Neuronal stem cell (in vitro differentiated cells): ENCODE data around the gene TRAF5.

ENCODE experiments used
- DNase-seq: peaks from one replicate; pipeline ENCODE4 v3.0.0-alpha.2; 2013; ENCODE audit warnings: low spot score
- H2AFZ ChIP-seq: one replicate; pipeline ENCODE4 v1.6.1; 2013; ENCODE audit warnings: mild to moderate bottlenecking, low read length, inconsistent platforms
- H2AK5ac ChIP-seq: 2 replicates; pipeline ENCODE4 v1.6.1; 2013; ENCODE audit warnings: low read depth, mild to moderate bottlenecking, inconsistent platforms, low read length, moderate library complexity, mixed read lengths
- H2BK120ac ChIP-seq: 2 replicates; pipeline ENCODE4 v1.6.1; 2013; ENCODE audit warnings: low read depth, mild to moderate bottlenecking, inconsistent platforms, low read length, moderate library complexity, mixed read lengths
- H2BK12ac ChIP-seq: one replicate; pipeline ENCODE4 v1.6.1; 2013; ENCODE audit warnings: low read length, inconsistent platforms
- H2BK15ac ChIP-seq: 2 replicates; pipeline ENCODE4 v1.6.1; 2013; ENCODE audit warnings: mild to moderate bottlenecking, low read length, inconsistent platforms, mixed read lengths
- H2BK5ac ChIP-seq: one replicate; pipeline ENCODE4 v1.6.1; 2013; ENCODE audit warnings: inconsistent platforms, mild to moderate bottlenecking, low read length, moderate library complexity
- H3K14ac ChIP-seq: one replicate; pipeline ENCODE4 v1.6.1; 2013; ENCODE audit warnings: low read length, inconsistent platforms
- H3K18ac ChIP-seq: 2 replicates; pipeline ENCODE4 v1.6.1; 2013; ENCODE audit warnings: low read length, inconsistent platforms
- H3K23ac ChIP-seq: 2 replicates; pipeline ENCODE4 v1.6.1; 2013; ENCODE audit warnings: low read depth, mild to moderate bottlenecking, mixed read lengths, low read length, inconsistent platforms; ENCODE audit not compliant: poor library complexity
- H3K27ac ChIP-seq: replicated peaks from 3 replicates; pipeline ENCODE4 v1.5.1; 2013; ENCODE audit warnings: low read length, inconsistent platforms
- H3K27me3 ChIP-seq, 3 experiments: 2 replicates each; pipeline ENCODE4 v1.6.1; 2013; ENCODE audit warnings: low read length in 3 of 3, mild to moderate bottlenecking in 2 of 3, inconsistent platforms in 1 of 3, low read depth in 1 of 3, mixed read lengths in 1 of 3, moderate library complexity in 1 of 3; ENCODE audit not compliant: control insufficient read depth in 3 of 3, insufficient read depth in 3 of 3
- H3K36me3 ChIP-seq, 2 donors: replicated peaks in 1 of 2; 2 replicates each; pipeline ENCODE4 v1.6.1; 2013; ENCODE audit warnings: low read length in 2 of 2; ENCODE audit not compliant: control insufficient read depth in 2 of 2, insufficient read depth in 2 of 2
- H3K4ac ChIP-seq: 2 replicates; pipeline ENCODE4 v1.6.1; 2013; ENCODE audit warnings: inconsistent platforms, mild to moderate bottlenecking, low read length, moderate library complexity
- H3K4me1 ChIP-seq, 2 donors: 1 replicate in 1 of 2; 2 replicates in 1 of 2; pipeline ENCODE4 v1.6.1; 2013; ENCODE audit warnings: low read length in 2 of 2, low read depth in 1 of 2; ENCODE audit not compliant: control insufficient read depth in 2 of 2, insufficient read depth in 1 of 2
- H3K4me2 ChIP-seq: one replicate; pipeline ENCODE4 v1.6.1; 2013; ENCODE audit warnings: mild to moderate bottlenecking, low read length, inconsistent platforms; ENCODE audit not compliant: insufficient read depth, poor library complexity, severe bottlenecking
- H3K4me3 ChIP-seq, 2 donors: 2 replicates each; pipeline ENCODE4 v1.5.1; 2013; ENCODE audit warnings: low read length in 2 of 2, mild to moderate bottlenecking in 2 of 2, inconsistent platforms in 1 of 2, moderate library complexity in 1 of 2
- H3K79me1 ChIP-seq: one replicate; pipeline ENCODE4 v1.6.1; 2013; ENCODE audit warnings: low read depth, mild to moderate bottlenecking, inconsistent platforms, low read length, moderate library complexity
- H3K9ac ChIP-seq: one replicate; pipeline ENCODE4 v1.6.1; 2013; ENCODE audit warnings: mild to moderate bottlenecking, low read depth, low read length, inconsistent platforms; ENCODE audit not compliant: poor library complexity
- H3K9me3 ChIP-seq, 2 donors: replicated peaks in 1 of 2; 2 replicates each; pipeline versions ENCODE3 to v1.6.1; 2013; ENCODE audit warnings: low read length in 2 of 2, mild to moderate bottlenecking in 2 of 2, inconsistent platforms in 1 of 2, low read depth in 1 of 2, mixed read lengths in 1 of 2, moderate library complexity in 1 of 2; ENCODE audit not compliant: control insufficient read depth in 2 of 2, insufficient read depth in 1 of 2
- H4K8ac ChIP-seq: one replicate; pipeline ENCODE4 v1.6.1; 2013; ENCODE audit warnings: low read depth, mild to moderate bottlenecking, inconsistent platforms, low read length, moderate library complexity
- H4K91ac ChIP-seq: one replicate; pipeline ENCODE4 v1.6.1; 2013; ENCODE audit warnings: low read length, low read depth, mild to moderate bottlenecking, inconsistent platforms; ENCODE audit not compliant: poor library complexity
- WGBS, 2 donors: extraction: QIAGEN DNeasy Blood & Tissue Kit; methylation state at CpG; one replicate each; pipeline ENCODE4 v1.1.7; 2013; ENCODE audit warnings: missing lambda C conversion rate in 2 of 2, mixed read lengths in 1 of 2; ENCODE audit not compliant: insufficient read length in 2 of 2, insufficient replicate concordance in 1 of 2; ENCODE audit errors: extremely low coverage in 2 of 2; 5-methylcytosine and 5-hydroxymethylcytosine counted together

The TRAF5 gene

DNA sequence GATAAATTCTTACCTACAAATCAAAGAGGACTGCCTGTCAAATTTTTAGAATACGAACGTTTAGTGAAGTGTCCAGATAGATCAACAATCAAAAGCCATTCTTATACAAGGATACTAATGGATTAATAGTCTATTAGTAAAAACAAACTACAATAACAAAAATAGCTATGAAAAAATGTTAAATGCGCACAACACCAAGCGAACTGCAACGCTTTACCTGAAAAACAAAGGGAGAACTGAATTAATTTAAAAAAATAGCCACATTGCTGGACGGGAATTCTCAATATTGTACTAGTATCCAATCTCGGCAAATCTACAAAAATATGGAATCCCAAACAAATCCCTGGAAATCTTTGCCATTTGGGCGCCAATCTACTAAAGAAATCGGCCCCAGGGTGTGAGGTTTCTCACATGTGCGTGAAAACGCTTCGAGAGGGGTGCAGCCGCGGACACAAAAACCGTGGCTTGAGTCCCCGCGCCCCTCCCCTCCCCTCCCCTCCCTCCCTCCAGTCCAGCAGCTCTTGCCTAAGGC lies 55.6 kb downstream of the TRAF5 start:
- Histone ChIP-seq H3K4me3 (peak overlapping the region in 1 of 2 donors; percentile 96), H2BK120ac (no peak overlapping the region), H2AK5ac (no peak overlapping the region), H3K36me3 (peaks cover 0 to 3% of the 10 kb centered on the region in 2 donors), H3K23ac (peak overlapping the region; percentile 99), H2AFZ (peak overlapping the region; percentile 95), H3K4me1 (peaks cover 0 to 2% of the 10 kb centered on the region in 2 donors), H3K18ac (peak overlapping the region; percentile 80), H2BK5ac (peak overlapping the region; percentile 75), H4K91ac (no peak overlapping the region), H3K4me2 (peak overlapping the region; percentile 66), H3K9ac (no peak overlapping the region), H3K4ac (no peak overlapping the region), H3K14ac (no peak overlapping the region), H3K79me1 (no peaks in the 10 kb centered on the region), H3K27ac (no peak overlapping the region), H2BK15ac (no peak overlapping the region), H3K9me3 (no peaks in the 10 kb centered on the region), H2BK12ac (no peak overlapping the region), H4K8ac (no peak overlapping the region), H3K27me3 (no peaks in the 10 kb centered on the region)
- no peak for DNase-seq
- no CpG with 5 or more reads among the region's 17 CpGs for WGBS, 2 donors

DNA sequence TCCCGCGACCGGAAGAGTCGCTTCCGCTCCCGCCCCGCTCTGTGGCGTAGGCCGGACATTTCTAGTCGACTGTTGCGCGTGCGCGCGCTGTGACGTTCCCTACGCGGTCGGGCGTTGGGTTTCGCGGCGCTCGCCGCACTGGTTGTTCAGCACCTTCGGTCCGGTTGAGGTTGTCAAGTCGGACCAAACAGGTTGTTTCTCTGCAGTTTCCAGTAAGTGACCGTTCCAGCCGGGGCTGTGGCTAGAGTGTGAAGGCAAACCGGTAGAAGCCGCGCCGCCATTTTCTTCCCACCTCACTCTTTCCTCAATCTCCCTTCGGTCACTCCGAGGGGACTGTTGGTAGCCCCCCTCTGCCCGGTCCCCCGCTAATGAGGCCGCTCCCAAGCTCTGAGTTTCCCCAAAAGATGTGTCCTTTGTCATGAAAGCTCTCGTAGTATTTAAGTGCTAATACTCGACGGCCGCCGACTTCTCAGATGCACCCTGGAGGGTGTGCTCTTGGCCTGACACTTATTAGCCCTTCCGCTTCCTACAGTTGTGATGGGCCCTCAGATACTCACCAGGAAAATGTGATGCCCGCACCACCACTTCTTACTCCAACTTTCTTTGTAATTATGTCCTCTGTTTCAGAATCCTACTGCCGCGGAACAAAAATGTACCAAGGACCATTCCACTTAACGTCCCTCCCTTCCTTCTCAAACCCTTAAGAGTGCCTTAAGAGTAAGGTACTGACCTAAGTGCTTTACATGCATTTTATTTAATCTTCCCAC lies 56.3 kb downstream of the TRAF5 start:
- Histone ChIP-seq H2BK12ac (peak overlapping the region; percentile 49), H3K23ac (peak overlapping the region; percentile 99), H2BK5ac (peak overlapping the region; percentile 75), H4K8ac (peak overlapping the region; percentile 17), H3K27ac (peak overlapping the region; percentile 97), H3K9me3 (no peaks in the 10 kb centered on the region), H2AK5ac (no peak overlapping the region), H3K4me1 (no peaks in the 10 kb centered on the region), H3K36me3 (peaks cover 0 to 3% of the 10 kb centered on the region in 2 donors), H3K9ac (peak overlapping the region; percentile 81), H3K79me1 (no peaks in the 10 kb centered on the region), H3K4ac (no peak overlapping the region), H2AFZ (peak overlapping the region; percentile 95), H2BK15ac (no peak overlapping the region), H3K18ac (peak overlapping the region; percentile 95), H3K4me2 (peak overlapping the region; percentile 67), H4K91ac (no peak overlapping the region), H3K14ac (peak overlapping the region; percentile 94), H3K4me3 (peak overlapping the region; percentile 90 to 96), H2BK120ac (no peak overlapping the region), H3K27me3 (no peaks in the 10 kb centered on the region)
- DNase-seq: peak; percentile 86
- no CpG with 5 or more reads among the region's 49 CpGs for WGBS, 2 donors

DNA sequence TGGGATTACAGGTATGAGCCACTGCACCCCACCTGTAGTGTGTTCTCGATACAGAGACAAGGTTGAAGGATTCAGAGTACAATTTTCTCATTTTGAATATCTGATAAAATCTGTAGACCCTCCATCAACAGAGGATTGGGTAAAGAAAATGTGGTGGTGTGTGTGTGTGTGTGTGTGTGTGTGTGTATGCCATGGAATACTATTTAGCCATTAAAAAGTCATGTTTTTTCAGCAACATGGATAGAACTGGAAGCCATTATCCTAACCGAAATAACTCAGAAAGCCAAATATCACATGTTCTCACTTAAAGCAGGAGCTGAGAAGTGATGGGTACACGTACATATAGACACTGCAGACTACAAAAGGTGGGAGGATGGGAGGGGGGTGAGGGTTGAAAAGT lies 57.9 kb downstream of the TRAF5 start:
- Histone ChIP-seq H2BK5ac (no peak overlapping the region), H2BK12ac (no peak overlapping the region), H4K91ac (no peak overlapping the region), H3K9me3 (no peaks in the 10 kb centered on the region), H3K23ac (no peak overlapping the region), H2AFZ (no peak overlapping the region), H3K79me1 (no peaks in the 10 kb centered on the region), H2AK5ac (no peak overlapping the region), H3K4me2 (no peak overlapping the region), H3K4me1 (no peaks in the 10 kb centered on the region), H3K36me3 (peaks cover 0 to 3% of the 10 kb centered on the region in 2 donors), H3K27me3 (no peaks in the 10 kb centered on the region), H3K27ac (no peak overlapping the region), H3K9ac (no peak overlapping the region), H3K4me3 (no peak overlapping the region), H3K14ac (no peak overlapping the region), H2BK120ac (no peak overlapping the region), H3K4ac (no peak overlapping the region), H3K18ac (no peak overlapping the region), H2BK15ac (no peak overlapping the region), H4K8ac (no peak overlapping the region)
- no CpG with 5 or more reads among the region's 3 CpGs for WGBS, 2 donors
- no peak for DNase-seq

DNA sequence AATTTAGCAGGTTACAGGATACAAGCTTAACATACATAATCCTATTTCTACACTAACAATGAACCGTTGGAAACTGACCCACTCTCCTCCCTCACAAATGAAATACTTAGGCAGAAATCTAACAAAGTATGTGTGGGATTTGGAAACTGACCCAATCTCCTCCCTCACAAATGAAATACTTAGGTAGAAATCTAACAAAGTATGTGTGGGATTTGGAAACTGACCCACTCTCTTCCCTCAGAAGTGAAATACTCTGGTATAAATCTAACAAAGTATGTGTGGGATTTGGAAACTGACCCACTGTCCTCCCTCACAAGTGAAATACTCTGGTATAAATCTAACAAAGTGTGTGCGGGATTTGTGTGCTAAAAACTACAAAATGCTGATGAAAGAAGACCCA lies 60.3 kb downstream of the TRAF5 start:
- Histone ChIP-seq H2BK15ac (no peak overlapping the region), H2AFZ (no peak overlapping the region), H3K27ac (no peak overlapping the region), H2AK5ac (no peak overlapping the region), H3K27me3 (no peaks in the 10 kb centered on the region), H3K23ac (no peak overlapping the region), H4K8ac (no peak overlapping the region), H2BK5ac (no peak overlapping the region), H3K4me3 (no peak overlapping the region), H3K9ac (no peak overlapping the region), H2BK12ac (no peak overlapping the region), H3K4ac (no peak overlapping the region), H3K14ac (no peak overlapping the region), H3K4me1 (no peaks in the 10 kb centered on the region), H3K18ac (no peak overlapping the region), H3K36me3 (peaks cover 0 to 7% of the 10 kb centered on the region in 2 donors), H3K9me3 (no peaks in the 10 kb centered on the region), H2BK120ac (no peak overlapping the region), H4K91ac (no peak overlapping the region), H3K4me2 (no peak overlapping the region), H3K79me1 (no peaks in the 10 kb centered on the region)
- WGBS, 2 donors: no CpG with 5 or more reads among the region's 2 CpGs
- DNase-seq: no peak
